Body of pancreas (tissue), 4 donors: ENCODE measurements around the gene SH2D3C.

Source experiments
- CTCF ChIP-seq, 7 experiments: fragments of 450-650 bp in 4 of 7; fragments of 200-600 bp in 3 of 7; sonication (generic) in 3 of 7; IDR thresholded peaks; one replicate each; pipeline ENCODE4 v1.5.1; 2016 to 2019; ENCODE audit warnings: antibody characterized with exemption in 7 of 7
- POLR2A ChIP-seq, 3 donors: fragments of 450-650 bp; IDR thresholded peaks; one replicate each; pipeline ENCODE4 v1.6.1; 2016; ENCODE audit warnings: antibody characterized with exemption in 3 of 3, mild to moderate bottlenecking in 2 of 3

DNA sequence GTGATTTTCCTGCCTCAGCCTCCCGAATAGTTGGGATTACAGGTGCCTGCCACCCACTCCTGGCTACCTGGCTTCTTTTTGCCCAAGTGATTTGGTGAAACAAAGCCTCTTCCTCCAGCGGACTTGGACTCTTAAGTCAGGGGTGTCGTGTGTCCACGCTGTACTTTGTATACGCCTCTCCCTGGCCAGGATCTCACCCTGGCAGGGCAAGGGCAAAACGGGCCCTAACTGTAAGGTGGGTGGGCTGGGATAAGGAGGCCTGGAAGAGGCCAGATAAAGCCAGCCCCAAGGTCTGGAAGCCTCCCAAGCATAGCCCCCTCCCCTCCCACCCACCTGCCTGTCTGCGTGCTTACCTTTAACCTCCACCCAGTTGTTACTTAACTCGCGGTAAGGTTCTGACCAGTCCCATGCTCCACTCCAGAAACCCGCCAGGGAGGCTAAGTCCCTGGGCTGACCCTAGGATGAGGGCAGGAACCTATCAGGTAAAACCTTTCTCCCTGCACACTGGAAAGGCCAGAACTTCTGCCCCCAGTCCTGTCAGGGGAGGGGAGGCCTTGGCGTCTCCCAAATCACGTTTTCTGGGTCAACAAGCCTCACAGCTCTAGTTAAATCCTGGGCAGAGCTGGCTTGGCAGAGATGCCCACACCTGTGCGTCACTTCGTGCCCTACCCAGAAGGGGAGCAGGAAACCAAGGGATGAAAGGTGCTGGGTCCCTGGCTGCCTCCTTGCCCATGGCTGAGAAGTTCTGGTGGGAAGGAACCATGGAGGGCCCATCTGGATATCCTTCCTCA, 15.7 kb upstream of the SH2D3C start:
- TF ChIP-seq CTCF (IDR thresholded peaks at IDR 0.05) (no peak), POLR2A (IDR thresholded peaks at IDR 0.05) (no peak)
